IMR-90 (cell line): Measurements from ENCODE around the gene ATP2C2.

Source experiments
- BHLHE40 ChIP-seq: fragments of 150-350 bp; IDR thresholded peaks from 2 replicates; pipeline ENCODE4 v1.6.1; 2016; ENCODE audit warnings: mild to moderate bottlenecking, low read depth, low read length
- CEBPB ChIP-seq: IDR thresholded peaks from 2 replicates; pipeline ENCODE4 v1.6.1; 2012; ENCODE audit warnings: low read depth, low read length, improper control_type of control experiment
- MAZ ChIP-seq: IDR thresholded peaks from 2 replicates; pipeline ENCODE4 v1.6.1; 2012; ENCODE audit warnings: low read depth, mild to moderate bottlenecking, low read length, improper control_type of control experiment, moderate library complexity, borderline replicate concordance
- MXI1 ChIP-seq: IDR thresholded peaks from 2 replicates; pipeline ENCODE4 v1.6.1; 2012; ENCODE audit warnings: low read depth, mild to moderate bottlenecking, low read length, moderate library complexity, borderline replicate concordance
- POLR2A ChIP-seq: IDR thresholded peaks from 2 replicates; pipeline ENCODE4 v1.6.1; 2012; ENCODE audit warnings: mild to moderate bottlenecking, low read depth, low read length
- RAD21 ChIP-seq: IDR thresholded peaks from 2 replicates; pipeline ENCODE4 v1.6.1; 2012; ENCODE audit warnings: low read length, improper control_type of control experiment
- RFX5 ChIP-seq: IDR thresholded peaks from 2 replicates; pipeline ENCODE4 v1.8.0; 2012; ENCODE audit warnings: low read depth, mild to moderate bottlenecking, low read length, moderate library complexity
- SMC3 ChIP-seq: fragments of 150-350 bp; IDR thresholded peaks from 2 replicates; pipeline ENCODE4 v1.6.1; 2016; ENCODE audit warnings: low read depth, mild to moderate bottlenecking, antibody characterized with exemption, low read length, moderate library complexity
- TF ChIP-seq, protein P1 (sequence below): conservative IDR thresholded peaks from 2 replicates; pipeline ENCODE4 v1.5.1; 2012; ENCODE audit warnings: mild to moderate bottlenecking, low read depth, low read length, improper control_type of control experiment
- TF ChIP-seq, protein P2 (sequence below): fragments of 150-350 bp; IDR thresholded peaks from 2 replicates; pipeline ENCODE4 v1.6.1; 2016; ENCODE audit warnings: low read depth, mild to moderate bottlenecking, low read length, moderate library complexity, borderline replicate concordance
- TF ChIP-seq, protein P3 (sequence below): fragments of 150-350 bp; IDR thresholded peaks from 2 replicates; pipeline ENCODE4 v1.6.1; 2017; ENCODE audit warnings: mild to moderate bottlenecking, antibody characterized with exemption, low read length, low read depth

DNA sequence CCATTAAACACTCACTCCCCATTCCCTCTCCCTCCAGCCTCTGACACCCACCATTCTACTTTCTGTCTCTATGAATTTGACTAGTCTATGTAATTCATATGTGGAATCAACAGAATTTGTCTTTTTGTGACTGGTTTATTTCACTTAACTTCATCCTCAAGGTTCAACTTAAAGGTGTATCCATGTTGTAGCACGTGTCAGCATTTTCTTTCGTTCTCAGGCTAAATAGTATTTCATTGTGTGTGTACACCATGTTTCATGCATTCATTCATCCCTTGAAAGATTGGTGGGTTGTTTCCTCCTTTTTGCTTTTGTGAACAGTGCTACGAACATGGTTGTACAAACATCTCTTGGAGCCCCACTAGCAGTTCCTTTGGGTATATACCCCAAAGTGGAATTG is 36.0 kb downstream of the ATP2C2 start:
- TF ChIP-seq, protein P1, sequence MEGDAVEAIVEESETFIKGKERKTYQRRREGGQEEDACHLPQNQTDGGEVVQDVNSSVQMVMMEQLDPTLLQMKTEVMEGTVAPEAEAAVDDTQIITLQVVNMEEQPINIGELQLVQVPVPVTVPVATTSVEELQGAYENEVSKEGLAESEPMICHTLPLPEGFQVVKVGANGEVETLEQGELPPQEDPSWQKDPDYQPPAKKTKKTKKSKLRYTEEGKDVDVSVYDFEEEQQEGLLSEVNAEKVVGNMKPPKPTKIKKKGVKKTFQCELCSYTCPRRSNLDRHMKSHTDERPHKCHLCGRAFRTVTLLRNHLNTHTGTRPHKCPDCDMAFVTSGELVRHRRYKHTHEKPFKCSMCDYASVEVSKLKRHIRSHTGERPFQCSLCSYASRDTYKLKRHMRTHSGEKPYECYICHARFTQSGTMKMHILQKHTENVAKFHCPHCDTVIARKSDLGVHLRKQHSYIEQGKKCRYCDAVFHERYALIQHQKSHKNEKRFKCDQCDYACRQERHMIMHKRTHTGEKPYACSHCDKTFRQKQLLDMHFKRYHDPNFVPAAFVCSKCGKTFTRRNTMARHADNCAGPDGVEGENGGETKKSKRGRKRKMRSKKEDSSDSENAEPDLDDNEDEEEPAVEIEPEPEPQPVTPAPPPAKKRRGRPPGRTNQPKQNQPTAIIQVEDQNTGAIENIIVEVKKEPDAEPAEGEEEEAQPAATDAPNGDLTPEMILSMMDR = no peak
- TF ChIP-seq POLR2A (no peak), RAD21 (no peak), BHLHE40 (no peak), SMC3 (no peak), RFX5 (no peak), CEBPB (no peak), MXI1 (no peak), MAZ (no peak)
- TF ChIP-seq, protein P2, sequence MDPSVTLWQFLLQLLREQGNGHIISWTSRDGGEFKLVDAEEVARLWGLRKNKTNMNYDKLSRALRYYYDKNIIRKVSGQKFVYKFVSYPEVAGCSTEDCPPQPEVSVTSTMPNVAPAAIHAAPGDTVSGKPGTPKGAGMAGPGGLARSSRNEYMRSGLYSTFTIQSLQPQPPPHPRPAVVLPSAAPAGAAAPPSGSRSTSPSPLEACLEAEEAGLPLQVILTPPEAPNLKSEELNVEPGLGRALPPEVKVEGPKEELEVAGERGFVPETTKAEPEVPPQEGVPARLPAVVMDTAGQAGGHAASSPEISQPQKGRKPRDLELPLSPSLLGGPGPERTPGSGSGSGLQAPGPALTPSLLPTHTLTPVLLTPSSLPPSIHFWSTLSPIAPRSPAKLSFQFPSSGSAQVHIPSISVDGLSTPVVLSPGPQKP = no peak
- TF ChIP-seq, protein P3, sequence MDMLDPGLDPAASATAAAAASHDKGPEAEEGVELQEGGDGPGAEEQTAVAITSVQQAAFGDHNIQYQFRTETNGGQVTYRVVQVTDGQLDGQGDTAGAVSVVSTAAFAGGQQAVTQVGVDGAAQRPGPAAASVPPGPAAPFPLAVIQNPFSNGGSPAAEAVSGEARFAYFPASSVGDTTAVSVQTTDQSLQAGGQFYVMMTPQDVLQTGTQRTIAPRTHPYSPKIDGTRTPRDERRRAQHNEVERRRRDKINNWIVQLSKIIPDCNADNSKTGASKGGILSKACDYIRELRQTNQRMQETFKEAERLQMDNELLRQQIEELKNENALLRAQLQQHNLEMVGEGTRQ = no peak
